WTC11 (cell line): ENCODE results near the gene NME4.

Experiments
- FOXJ3 ChIP-seq: sonication (generic); formaldehyde crosslinking; IDR thresholded peaks from 2 replicates; pipeline ENCODE4 v1.9.0; 2021; ENCODE audit warnings: missing genetic modification reagents, mild to moderate bottlenecking, borderline replicate concordance
- NR3C1 ChIP-seq: sonication (generic); formaldehyde crosslinking; conservative IDR thresholded peaks from 2 replicates; pipeline ENCODE4 v1.8.1; 2023; ENCODE audit warnings: low read depth, mild to moderate bottlenecking, missing genetic modification reagents
- TF ChIP-seq, protein P1 (sequence below): sonication (generic); formaldehyde crosslinking; IDR thresholded peaks from 2 replicates; pipeline ENCODE4 v1.8.1; 2022; ENCODE audit warnings: missing genetic modification reagents, borderline replicate concordance
- TF ChIP-seq, protein P2 (sequence below): fragments of 200-600 bp; IDR thresholded peaks from 2 replicates; pipeline ENCODE4 v1.8.0; 2022; ENCODE audit warnings: antibody characterized with exemption

DNA sequence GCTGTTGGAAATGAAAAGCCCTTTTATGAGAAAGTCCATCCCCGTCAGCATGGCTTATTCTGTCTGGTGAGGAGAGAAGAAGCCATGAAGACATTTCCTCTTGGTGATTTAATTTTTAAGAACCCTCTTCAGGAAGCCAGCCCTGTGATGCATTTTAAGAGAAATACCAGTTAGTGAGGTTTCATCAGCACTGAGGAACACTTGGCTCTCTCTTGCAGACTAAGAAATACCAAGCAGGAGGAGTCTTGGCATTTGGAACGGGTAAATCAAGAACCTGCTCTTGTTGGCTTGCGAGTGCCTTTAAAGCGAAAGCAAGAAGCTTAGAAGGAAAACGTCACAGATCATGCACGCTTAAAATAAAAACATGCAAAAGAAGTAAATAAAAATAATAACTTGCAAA, 46.0 kb downstream of the NME4 start:
- no peak for TF ChIP-seq FOXJ3 (CRISPR knock-in tag)
- TF ChIP-seq, protein P1, sequence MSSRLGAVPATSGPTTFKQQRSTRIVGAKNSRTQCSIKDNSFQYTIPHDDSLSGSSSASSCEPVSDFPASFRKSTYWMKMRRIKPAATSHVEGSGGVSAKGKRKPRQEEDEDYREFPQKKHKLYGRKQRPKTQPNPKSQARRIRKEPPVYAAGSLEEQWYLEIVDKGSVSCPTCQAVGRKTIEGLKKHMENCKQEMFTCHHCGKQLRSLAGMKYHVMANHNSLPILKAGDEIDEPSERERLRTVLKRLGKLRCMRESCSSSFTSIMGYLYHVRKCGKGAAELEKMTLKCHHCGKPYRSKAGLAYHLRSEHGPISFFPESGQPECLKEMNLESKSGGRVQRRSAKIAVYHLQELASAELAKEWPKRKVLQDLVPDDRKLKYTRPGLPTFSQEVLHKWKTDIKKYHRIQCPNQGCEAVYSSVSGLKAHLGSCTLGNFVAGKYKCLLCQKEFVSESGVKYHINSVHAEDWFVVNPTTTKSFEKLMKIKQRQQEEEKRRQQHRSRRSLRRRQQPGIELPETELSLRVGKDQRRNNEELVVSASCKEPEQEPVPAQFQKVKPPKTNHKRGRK (CRISPR knock-in tag), result no peak
- TF ChIP-seq, protein P2, sequence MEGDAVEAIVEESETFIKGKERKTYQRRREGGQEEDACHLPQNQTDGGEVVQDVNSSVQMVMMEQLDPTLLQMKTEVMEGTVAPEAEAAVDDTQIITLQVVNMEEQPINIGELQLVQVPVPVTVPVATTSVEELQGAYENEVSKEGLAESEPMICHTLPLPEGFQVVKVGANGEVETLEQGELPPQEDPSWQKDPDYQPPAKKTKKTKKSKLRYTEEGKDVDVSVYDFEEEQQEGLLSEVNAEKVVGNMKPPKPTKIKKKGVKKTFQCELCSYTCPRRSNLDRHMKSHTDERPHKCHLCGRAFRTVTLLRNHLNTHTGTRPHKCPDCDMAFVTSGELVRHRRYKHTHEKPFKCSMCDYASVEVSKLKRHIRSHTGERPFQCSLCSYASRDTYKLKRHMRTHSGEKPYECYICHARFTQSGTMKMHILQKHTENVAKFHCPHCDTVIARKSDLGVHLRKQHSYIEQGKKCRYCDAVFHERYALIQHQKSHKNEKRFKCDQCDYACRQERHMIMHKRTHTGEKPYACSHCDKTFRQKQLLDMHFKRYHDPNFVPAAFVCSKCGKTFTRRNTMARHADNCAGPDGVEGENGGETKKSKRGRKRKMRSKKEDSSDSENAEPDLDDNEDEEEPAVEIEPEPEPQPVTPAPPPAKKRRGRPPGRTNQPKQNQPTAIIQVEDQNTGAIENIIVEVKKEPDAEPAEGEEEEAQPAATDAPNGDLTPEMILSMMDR, result no peak
- TF ChIP-seq NR3C1 (CRISPR knock-in tag), result no peak
